SK-N-SH (cell line): ENCODE data around the gene WNK1. TPM values are rescaled to one million over a fixed set of nuclear protein-coding genes. Genes with fewer than 3 reads are reported as not detected.

Experiments
- CTCF ChIA-PET: fragments of 300-600, 350-600 bp; formaldehyde crosslinking; extraction: SDS; loops from one replicate; lab custom pipeline; 2021; lab: Yijun Ruan, JAX
- POLR2A ChIA-PET: fragments of 350-600 bp; sonication (Branson Sonifier 250); formaldehyde crosslinking; extraction: SDS; loops from one replicate; lab custom pipeline; 2020; ENCODE audit warnings: antibody characterized with exemption, inconsistent platforms; lab: Yijun Ruan, JAX
- DNase-seq: peaks from one replicate; pipeline ENCODE4 v3.0.0; 2012
- H2AFZ ChIP-seq: fragments of 200-600 bp; sonication (generic); 2 replicates; pipeline ENCODE4 v1.8.1; 2016; ENCODE audit warnings: antibody characterized with exemption, mild to moderate bottlenecking, low read depth
- H3F3A ChIP-seq: fragments of 200-600 bp; sonication (generic); replicated peaks from 2 replicates; pipeline ENCODE3; 2016; ENCODE audit warnings: antibody characterized with exemption, mild to moderate bottlenecking; ENCODE audit not compliant: insufficient read depth
- H3K27ac ChIP-seq, 2 experiments: fragments of 200-500 bp in 1 of 2; fragments of 200-600 bp in 1 of 2; sonication (Bioruptor generic) in 1 of 2; sonication (generic), shearing (Covaris generic) in 1 of 2; 2 replicates each; pipeline versions ENCODE4 v1.5.1 to v1.6.1; 2014 to 2016; ENCODE audit warnings: low read depth in 2 of 2, inconsistent platforms in 1 of 2, low read length in 1 of 2, mild to moderate bottlenecking in 1 of 2, mixed read lengths in 1 of 2
- H3K27me3 ChIP-seq: fragments of 200-600 bp; sonication (generic), shearing (Covaris generic); 2 replicates; pipeline ENCODE4 v1.6.1; 2016; ENCODE audit warnings: mixed run types; ENCODE audit not compliant: insufficient read depth
- H3K36me3 ChIP-seq, 2 experiments: fragments of 200-500 bp in 1 of 2; fragments of 200-600 bp in 1 of 2; sonication (Bioruptor generic) in 1 of 2; sonication (generic) in 1 of 2; replicated peaks in 1 of 2; 2 replicates each; pipeline versions ENCODE3 to v1.5.1; 2014 to 2016; ENCODE audit warnings: low read length in 1 of 2, mild to moderate bottlenecking in 1 of 2; ENCODE audit not compliant: insufficient read depth in 2 of 2, control insufficient read depth in 1 of 2
- H3K4me1 ChIP-seq, 2 experiments: fragments of 200-500 bp in 1 of 2; fragments of 200-600 bp in 1 of 2; sonication (Bioruptor generic) in 1 of 2; sonication (generic), shearing (Covaris generic) in 1 of 2; 2 replicates each; pipeline versions ENCODE4 v1.5.1 to v1.6.1; 2014 to 2016; ENCODE audit warnings: low read depth in 1 of 2, low read length in 1 of 2, mixed run types in 1 of 2; ENCODE audit not compliant: insufficient read depth in 2 of 2, control insufficient read depth in 1 of 2
- H3K4me2 ChIP-seq: fragments of 200-600 bp; sonication (generic), shearing (Covaris generic); 2 replicates; pipeline ENCODE4 v1.6.1; 2017; ENCODE audit warnings: mixed run types
- H3K4me3 ChIP-seq, 2 experiments: fragments of 200-500 bp in 1 of 2; fragments of 200-600 bp in 1 of 2; sonication (Bioruptor generic) in 1 of 2; sonication (generic), shearing (Covaris generic) in 1 of 2; 2 replicates each; pipeline versions ENCODE4 v1.5.1 to v1.8.1; 2014 to 2016; ENCODE audit warnings: low read depth in 2 of 2, inconsistent platforms in 1 of 2, low read length in 1 of 2, mild to moderate bottlenecking in 1 of 2, mixed read lengths in 1 of 2, moderate library complexity in 1 of 2
- H3K79me2 ChIP-seq: fragments of 200-600 bp; sonication (generic); 2 replicates; pipeline ENCODE4 v1.8.1; 2017; ENCODE audit warnings: mild to moderate bottlenecking; ENCODE audit not compliant: insufficient read depth
- H3K9ac ChIP-seq: fragments of 200-600 bp; sonication (generic); 2 replicates; pipeline ENCODE4 v1.6.1; 2017; ENCODE audit warnings: mixed run types
- H3K9me2 ChIP-seq: fragments of 200-600 bp; sonication (generic); 2 replicates; pipeline ENCODE4 v1.6.1; 2017; ENCODE audit warnings: mixed run types
- H3K9me3 ChIP-seq: fragments of 200-600 bp; sonication (generic); 2 replicates; pipeline ENCODE4 v1.6.1; 2017; ENCODE audit warnings: mixed run types, mild to moderate bottlenecking, moderate library complexity
- H4K20me1 ChIP-seq: fragments of 200-600 bp; sonication (generic); 2 replicates; pipeline ENCODE4 v1.6.1; 2017; ENCODE audit warnings: mild to moderate bottlenecking, mixed run types; ENCODE audit not compliant: insufficient read depth
- EZH2phosphoT487 ChIP-seq: fragments of 200-600 bp; sonication (generic); IDR thresholded peaks from 2 replicates; pipeline ENCODE4 v1.6.1; 2017; ENCODE audit warnings: low read depth, mixed run types, mild to moderate bottlenecking, antibody characterized with exemption, moderate library complexity, borderline replicate concordance
- FOSL2 ChIP-seq: IDR thresholded peaks from 2 replicates; pipeline ENCODE4 v1.4.0; 2012; ENCODE audit warnings: low read depth, mild to moderate bottlenecking, moderate library complexity, borderline replicate concordance
- GATA2 ChIP-seq: sonication (generic); formaldehyde crosslinking; IDR thresholded peaks from 2 replicates; pipeline ENCODE4 v1.5.0; 2020; ENCODE audit warnings: mild to moderate bottlenecking, missing genetic modification reagents
- MEF2A ChIP-seq: IDR thresholded peaks from 2 replicates; pipeline ENCODE4 v1.4.0; 2012; ENCODE audit warnings: low read depth, borderline replicate concordance
- NFIC ChIP-seq: IDR thresholded peaks from 2 replicates; pipeline ENCODE4 v1.4.0; 2012; ENCODE audit warnings: borderline replicate concordance
- POLR2AphosphoS5 ChIP-seq: IDR thresholded peaks from 2 replicates; pipeline ENCODE4 v1.6.1; 2012; ENCODE audit warnings: low read depth, low read length
- RAD21 ChIP-seq: IDR thresholded peaks from 2 replicates; pipeline ENCODE4 v1.6.1; 2012; ENCODE audit warnings: mild to moderate bottlenecking, low read length
- RFX5 ChIP-seq: IDR thresholded peaks from 2 replicates; pipeline ENCODE4 v1.6.1; 2012; ENCODE audit warnings: mild to moderate bottlenecking, improper control_type of control experiment, low read length
- SIN3A ChIP-seq: IDR thresholded peaks from 2 replicates; pipeline ENCODE4 v1.6.1; 2012; ENCODE audit warnings: low read depth, mild to moderate bottlenecking, low read length, moderate library complexity, borderline replicate concordance
- SMC3 ChIP-seq: IDR thresholded peaks from 2 replicates; pipeline ENCODE4 v1.6.1; 2012; ENCODE audit warnings: low read depth, low read length, improper control_type of control experiment
- TAF1 ChIP-seq: IDR thresholded peaks from 2 replicates; pipeline ENCODE4 v1.6.1; 2012; ENCODE audit warnings: low read depth, mild to moderate bottlenecking, low read length, moderate library complexity, borderline replicate concordance
- TEAD4 ChIP-seq: IDR thresholded peaks from 2 replicates; pipeline ENCODE4 v1.4.0; 2012; ENCODE audit warnings: mild to moderate bottlenecking, borderline replicate concordance; ENCODE audit not compliant: insufficient read depth
- WGBS: methylation state at CpG from one replicate; pipeline ENCODE4 v1.1.6; 2017; ENCODE audit warnings: low lambda C conversion rate; 5-methylcytosine and 5-hydroxymethylcytosine counted together
- polyA plus RNA-seq, 3 experiments: library from polyadenylated mRNA; depleted of rRNA; stranded (reverse); fragments of >200 nt; gene quantifications; 2 replicates each; pipeline ENCODE4 v1.2.3, GENCODE V29; 2012
- TF ChIP-seq, protein P1 (sequence below): fragments of 150-350 bp; IDR thresholded peaks from 2 replicates; pipeline ENCODE4 v1.6.1; 2017; ENCODE audit warnings: antibody characterized with exemption, low read length, low read depth, borderline replicate concordance
- TF ChIP-seq, protein P2 (sequence below): IDR thresholded peaks from 2 replicates; pipeline ENCODE4 v1.4.0; 2012; ENCODE audit warnings: low read depth
- TF ChIP-seq, protein P3 (sequence below): fragments of 200-600 bp; sonication (generic); IDR thresholded peaks from 2 replicates; pipeline ENCODE4 v1.6.1; 2017; ENCODE audit warnings: antibody characterized with exemption, mild to moderate bottlenecking, moderate library complexity
- TF ChIP-seq, protein P4 (sequence below): IDR thresholded peaks from 2 replicates; pipeline ENCODE4 v1.6.1; 2012; ENCODE audit warnings: mild to moderate bottlenecking, low read depth, low read length, moderate library complexity
- TF ChIP-seq, protein P5 (sequence below): fragments of 150-350 bp; IDR thresholded peaks from 2 replicates; pipeline ENCODE4 v1.6.1; 2016; ENCODE audit warnings: mild to moderate bottlenecking, low read depth, low read length
- TF ChIP-seq, protein P6 (sequence below): IDR thresholded peaks from 2 replicates; pipeline ENCODE4 v1.4.0; 2012; ENCODE audit warnings: low read depth, borderline replicate concordance

The WNK1 gene
- polyA plus RNA-seq, 1 of the 3 experiments (the other 2 are of a cell fraction), result 30.5 TPM

DNA sequence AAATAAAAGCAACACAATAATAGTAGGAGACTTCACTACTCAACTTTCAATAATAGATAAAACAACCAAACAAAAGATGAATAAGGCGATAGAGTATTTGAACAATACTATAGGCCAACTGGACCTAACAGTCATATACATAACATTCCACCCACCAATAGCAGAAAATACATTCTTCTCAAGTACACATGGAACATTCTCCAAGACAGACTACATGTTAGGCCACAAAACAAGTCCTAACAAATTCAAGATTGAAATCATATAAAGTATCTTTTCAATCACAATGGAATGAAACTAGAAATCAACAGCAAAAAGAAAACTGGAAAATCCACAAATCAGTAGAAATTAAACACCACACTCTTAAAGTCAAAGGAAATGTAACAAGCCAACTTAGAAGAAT is 168.3 kb downstream of the WNK1 start:
- POLR2A ChIA-PET, result no interaction called here
- CTCF ChIA-PET, result interaction anchor here (0.6 to 1.4 kb wide), 3 partner anchors 29 to 307 kb away, joined by 3 to 4 read pairs (median 3); partner anchors contain the start of gene RAD52
- Histone ChIP-seq H3K9me2 (no peaks in the 10 kb centered on the region), H2AFZ (no peak overlapping the region), H3K36me3 (peaks cover 35 to 36% of the 10 kb centered on the region in 2 experiments), H3F3A (peaks cover 4% of the 10 kb centered on the region), H3K9ac (no peak overlapping the region), H3K79me2 (no peaks in the 10 kb centered on the region; the same call in 1 of the 2 replicates), H4K20me1 (no peaks in the 10 kb centered on the region), H3K9me3 (no peaks in the 10 kb centered on the region), H3K4me2 (no peak overlapping the region), H3K27ac (no peak overlapping the region; a peak in 1 of 4 replicates), H3K4me1 (no peaks in the 10 kb centered on the region), H3K4me3 (no peak overlapping the region), H3K27me3 (no peaks in the 10 kb centered on the region)
- DNase-seq, result no peak
- TF ChIP-seq, protein P1, sequence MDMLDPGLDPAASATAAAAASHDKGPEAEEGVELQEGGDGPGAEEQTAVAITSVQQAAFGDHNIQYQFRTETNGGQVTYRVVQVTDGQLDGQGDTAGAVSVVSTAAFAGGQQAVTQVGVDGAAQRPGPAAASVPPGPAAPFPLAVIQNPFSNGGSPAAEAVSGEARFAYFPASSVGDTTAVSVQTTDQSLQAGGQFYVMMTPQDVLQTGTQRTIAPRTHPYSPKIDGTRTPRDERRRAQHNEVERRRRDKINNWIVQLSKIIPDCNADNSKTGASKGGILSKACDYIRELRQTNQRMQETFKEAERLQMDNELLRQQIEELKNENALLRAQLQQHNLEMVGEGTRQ, result no peak
- TF ChIP-seq RFX5, result no peak
- TF ChIP-seq TAF1, result no peak
- TF ChIP-seq GATA2 (CRISPR knock-in tag), result no peak
- TF ChIP-seq, protein P2, sequence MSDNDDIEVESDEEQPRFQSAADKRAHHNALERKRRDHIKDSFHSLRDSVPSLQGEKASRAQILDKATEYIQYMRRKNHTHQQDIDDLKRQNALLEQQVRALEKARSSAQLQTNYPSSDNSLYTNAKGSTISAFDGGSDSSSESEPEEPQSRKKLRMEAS, result no peak
- TF ChIP-seq, protein P3, sequence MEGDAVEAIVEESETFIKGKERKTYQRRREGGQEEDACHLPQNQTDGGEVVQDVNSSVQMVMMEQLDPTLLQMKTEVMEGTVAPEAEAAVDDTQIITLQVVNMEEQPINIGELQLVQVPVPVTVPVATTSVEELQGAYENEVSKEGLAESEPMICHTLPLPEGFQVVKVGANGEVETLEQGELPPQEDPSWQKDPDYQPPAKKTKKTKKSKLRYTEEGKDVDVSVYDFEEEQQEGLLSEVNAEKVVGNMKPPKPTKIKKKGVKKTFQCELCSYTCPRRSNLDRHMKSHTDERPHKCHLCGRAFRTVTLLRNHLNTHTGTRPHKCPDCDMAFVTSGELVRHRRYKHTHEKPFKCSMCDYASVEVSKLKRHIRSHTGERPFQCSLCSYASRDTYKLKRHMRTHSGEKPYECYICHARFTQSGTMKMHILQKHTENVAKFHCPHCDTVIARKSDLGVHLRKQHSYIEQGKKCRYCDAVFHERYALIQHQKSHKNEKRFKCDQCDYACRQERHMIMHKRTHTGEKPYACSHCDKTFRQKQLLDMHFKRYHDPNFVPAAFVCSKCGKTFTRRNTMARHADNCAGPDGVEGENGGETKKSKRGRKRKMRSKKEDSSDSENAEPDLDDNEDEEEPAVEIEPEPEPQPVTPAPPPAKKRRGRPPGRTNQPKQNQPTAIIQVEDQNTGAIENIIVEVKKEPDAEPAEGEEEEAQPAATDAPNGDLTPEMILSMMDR, result no peak
- no peak for TF ChIP-seq FOSL2
- TF ChIP-seq, protein P4, sequence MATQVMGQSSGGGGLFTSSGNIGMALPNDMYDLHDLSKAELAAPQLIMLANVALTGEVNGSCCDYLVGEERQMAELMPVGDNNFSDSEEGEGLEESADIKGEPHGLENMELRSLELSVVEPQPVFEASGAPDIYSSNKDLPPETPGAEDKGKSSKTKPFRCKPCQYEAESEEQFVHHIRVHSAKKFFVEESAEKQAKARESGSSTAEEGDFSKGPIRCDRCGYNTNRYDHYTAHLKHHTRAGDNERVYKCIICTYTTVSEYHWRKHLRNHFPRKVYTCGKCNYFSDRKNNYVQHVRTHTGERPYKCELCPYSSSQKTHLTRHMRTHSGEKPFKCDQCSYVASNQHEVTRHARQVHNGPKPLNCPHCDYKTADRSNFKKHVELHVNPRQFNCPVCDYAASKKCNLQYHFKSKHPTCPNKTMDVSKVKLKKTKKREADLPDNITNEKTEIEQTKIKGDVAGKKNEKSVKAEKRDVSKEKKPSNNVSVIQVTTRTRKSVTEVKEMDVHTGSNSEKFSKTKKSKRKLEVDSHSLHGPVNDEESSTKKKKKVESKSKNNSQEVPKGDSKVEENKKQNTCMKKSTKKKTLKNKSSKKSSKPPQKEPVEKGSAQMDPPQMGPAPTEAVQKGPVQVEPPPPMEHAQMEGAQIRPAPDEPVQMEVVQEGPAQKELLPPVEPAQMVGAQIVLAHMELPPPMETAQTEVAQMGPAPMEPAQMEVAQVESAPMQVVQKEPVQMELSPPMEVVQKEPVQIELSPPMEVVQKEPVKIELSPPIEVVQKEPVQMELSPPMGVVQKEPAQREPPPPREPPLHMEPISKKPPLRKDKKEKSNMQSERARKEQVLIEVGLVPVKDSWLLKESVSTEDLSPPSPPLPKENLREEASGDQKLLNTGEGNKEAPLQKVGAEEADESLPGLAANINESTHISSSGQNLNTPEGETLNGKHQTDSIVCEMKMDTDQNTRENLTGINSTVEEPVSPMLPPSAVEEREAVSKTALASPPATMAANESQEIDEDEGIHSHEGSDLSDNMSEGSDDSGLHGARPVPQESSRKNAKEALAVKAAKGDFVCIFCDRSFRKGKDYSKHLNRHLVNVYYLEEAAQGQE, result no peak
- TF ChIP-seq SMC3, result no peak
- TF ChIP-seq POLR2AphosphoS5, result no peak
- TF ChIP-seq, protein P5, sequence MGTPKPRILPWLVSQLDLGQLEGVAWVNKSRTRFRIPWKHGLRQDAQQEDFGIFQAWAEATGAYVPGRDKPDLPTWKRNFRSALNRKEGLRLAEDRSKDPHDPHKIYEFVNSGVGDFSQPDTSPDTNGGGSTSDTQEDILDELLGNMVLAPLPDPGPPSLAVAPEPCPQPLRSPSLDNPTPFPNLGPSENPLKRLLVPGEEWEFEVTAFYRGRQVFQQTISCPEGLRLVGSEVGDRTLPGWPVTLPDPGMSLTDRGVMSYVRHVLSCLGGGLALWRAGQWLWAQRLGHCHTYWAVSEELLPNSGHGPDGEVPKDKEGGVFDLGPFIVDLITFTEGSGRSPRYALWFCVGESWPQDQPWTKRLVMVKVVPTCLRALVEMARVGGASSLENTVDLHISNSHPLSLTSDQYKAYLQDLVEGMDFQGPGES, result no peak
- no peak for TF ChIP-seq NFIC
- no peak for TF ChIP-seq MEF2A
- TF ChIP-seq EZH2phosphoT487, result no peak
- no peak for TF ChIP-seq SIN3A
- no peak for TF ChIP-seq RAD21
- TF ChIP-seq TEAD4, result no peak
- TF ChIP-seq, protein P6, sequence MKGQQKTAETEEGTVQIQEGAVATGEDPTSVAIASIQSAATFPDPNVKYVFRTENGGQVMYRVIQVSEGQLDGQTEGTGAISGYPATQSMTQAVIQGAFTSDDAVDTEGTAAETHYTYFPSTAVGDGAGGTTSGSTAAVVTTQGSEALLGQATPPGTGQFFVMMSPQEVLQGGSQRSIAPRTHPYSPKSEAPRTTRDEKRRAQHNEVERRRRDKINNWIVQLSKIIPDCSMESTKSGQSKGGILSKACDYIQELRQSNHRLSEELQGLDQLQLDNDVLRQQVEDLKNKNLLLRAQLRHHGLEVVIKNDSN, result no peak
- 90% methylated on average over 1 of the region's 1 CpG for WGBS
